Measurements from ENCODE around the gene GPSM1.

DNA sequence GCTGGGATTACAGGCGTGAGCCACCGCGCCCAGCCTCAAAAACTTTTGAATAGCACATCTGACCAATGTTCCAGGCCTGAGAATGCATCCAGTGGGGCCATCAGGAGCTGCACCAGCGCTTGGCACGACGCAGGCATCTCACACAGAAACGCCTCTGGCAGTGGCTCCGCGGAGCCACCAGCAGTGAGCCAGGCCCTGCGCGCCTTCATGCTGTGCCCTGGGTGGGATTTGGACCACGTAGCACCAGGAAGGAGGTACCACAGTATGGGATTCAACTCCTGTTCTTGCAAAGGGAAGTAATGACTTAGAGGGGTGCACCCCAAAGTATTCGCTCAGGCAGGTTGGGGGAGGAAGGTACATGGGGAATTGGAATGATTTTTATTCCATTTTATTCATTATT, 26.5 kb upstream of the GPSM1 start:
- TF ChIP-seq POLR2A (IDR thresholded peaks at IDR 0.05) (no peak), CTCF (IDR thresholded peaks at IDR 0.05) (no peak)
